Gastroesophageal sphincter (tissue), 3 donors: ENCODE measurements around the gene PDE5A.

Experiments used
- CTCF ChIP-seq, 4 experiments: fragments of 200-600 bp in 2 of 4; fragments of 450-650 bp in 2 of 4; sonication (generic) in 1 of 4; IDR thresholded peaks; one replicate each; pipeline ENCODE4 v1.5.1; 2017 to 2019; ENCODE audit warnings: antibody characterized with exemption in 4 of 4, mild to moderate bottlenecking in 2 of 4, moderate library complexity in 2 of 4
- EP300 ChIP-seq: sonication (generic); formaldehyde crosslinking; IDR thresholded peaks from one replicate; pipeline ENCODE4 v1.6.1; 2017; ENCODE audit warnings: antibody characterized with exemption, mild to moderate bottlenecking
- POLR2A ChIP-seq, 2 donors: fragments of 450-650 bp; IDR thresholded peaks; one replicate each; pipeline ENCODE4 v1.6.1; 2017; ENCODE audit warnings: antibody characterized with exemption in 2 of 2, mild to moderate bottlenecking in 2 of 2, moderate library complexity in 1 of 2
- POLR2AphosphoS5 ChIP-seq: sonication (generic); formaldehyde crosslinking; IDR thresholded peaks from one replicate; pipeline ENCODE4 v1.6.1; 2017; ENCODE audit warnings: antibody characterized with exemption

GRCh38 chr4:119638359-119638758 is 9.8 kb upstream of the PDE5A start:
- TF ChIP-seq CTCF (IDR thresholded peaks at IDR 0.05) (no peak), EP300 (no peak), POLR2A (IDR thresholded peaks at IDR 0.05) (no peak), POLR2AphosphoS5 (no peak)
